IMR-90 (cell line): ENCODE data around the gene ASPHD2. TPM values are rescaled to one million over a fixed set of nuclear protein-coding genes. Genes with fewer than 3 reads are reported as not detected.

Experiments
- ATAC-seq: fragments of 200-7000 bp; cut with Tn5 transposase; 2 replicates; pipeline ENCODE4 v1.9.1; 2020; ENCODE audit warnings: low read depth, mild to moderate bottlenecking, moderate library complexity
- BruUV-seq: library from RNA; stranded (reverse); fragments of 400-500 nt; replicated peaks from 2 replicates; lab custom pipeline; 2021; lab: Mats Ljungman, UMichigan
- CTCF ChIA-PET: fragments of 300-600 bp; formaldehyde crosslinking; extraction: SDS; loops from one replicate; lab custom pipeline; 2021; ENCODE audit warnings: antibody characterized with exemption; lab: Yijun Ruan, JAX
- POLR2A ChIA-PET: fragments of 300-600 bp; sonication (Branson Sonifier 250); formaldehyde crosslinking; loops from one replicate; lab custom pipeline; 2022; ENCODE audit warnings: antibody characterized with exemption; ENCODE audit not compliant: unreplicated experiment; lab: Charles Lee
- DNase-seq: peaks from one replicate; pipeline ENCODE4 v3.0.0; 2013
- H2AFZ ChIP-seq: replicated peaks from 2 replicates; pipeline ENCODE3; 2013; ENCODE audit warnings: low read length, mild to moderate bottlenecking; ENCODE audit not compliant: poor library complexity
- H2AK5ac ChIP-seq: 2 replicates; pipeline ENCODE4 v1.6.1; 2013; ENCODE audit warnings: low read depth, low read length, inconsistent platforms
- H2AK9ac ChIP-seq: replicated peaks from 2 replicates; pipeline ENCODE3; 2013; ENCODE audit warnings: mild to moderate bottlenecking, low read depth, low read length, moderate library complexity; ENCODE audit not compliant: poor library complexity
- H2BK120ac ChIP-seq: 2 replicates; pipeline ENCODE4 v1.6.1; 2013; ENCODE audit warnings: low read depth, low read length, inconsistent platforms
- H2BK15ac ChIP-seq: 3 replicates; pipeline ENCODE4 v1.6.1; 2013; ENCODE audit warnings: low read depth, low read length, inconsistent platforms
- H2BK20ac ChIP-seq: 2 replicates; pipeline ENCODE4 v1.6.1; 2013; ENCODE audit warnings: low read depth, mild to moderate bottlenecking, inconsistent platforms, low read length, moderate library complexity
- H2BK5ac ChIP-seq: 2 replicates; pipeline ENCODE4 v1.6.1; 2013; ENCODE audit warnings: mild to moderate bottlenecking, low read depth, low read length, inconsistent platforms; ENCODE audit not compliant: poor library complexity, severe bottlenecking
- H3K14ac ChIP-seq: replicated peaks from 2 replicates; pipeline ENCODE4 v1.6.1; 2013; ENCODE audit warnings: low read depth, low read length, inconsistent platforms
- H3K18ac ChIP-seq: 2 replicates; pipeline ENCODE4 v1.6.1; 2013; ENCODE audit warnings: low read depth, low read length, control low read depth
- H3K23ac ChIP-seq: 2 replicates; pipeline ENCODE4 v1.6.1; 2013; ENCODE audit warnings: low read depth, low read length, inconsistent platforms
- H3K27ac ChIP-seq: 2 replicates; pipeline ENCODE4 v1.5.1; 2013; ENCODE audit warnings: mild to moderate bottlenecking, control low read depth, low read length; ENCODE audit not compliant: insufficient read depth
- H3K27me3 ChIP-seq: 2 replicates; pipeline ENCODE4 v1.6.1; 2013; ENCODE audit warnings: low read length; ENCODE audit not compliant: control insufficient read depth, insufficient read depth
- H3K36me3 ChIP-seq: 2 replicates; pipeline ENCODE4 v1.6.1; 2013; ENCODE audit warnings: low read length, mixed read lengths; ENCODE audit not compliant: control insufficient read depth, insufficient read depth
- H3K4ac ChIP-seq: 2 replicates; pipeline ENCODE4 v1.6.1; 2013; ENCODE audit warnings: low read depth, low read length, inconsistent platforms
- H3K4me1 ChIP-seq: 2 replicates; pipeline ENCODE4 v1.6.1; 2013; ENCODE audit warnings: low read length, mixed read lengths; ENCODE audit not compliant: control insufficient read depth, insufficient read depth
- H3K4me2 ChIP-seq: 2 replicates; pipeline ENCODE4 v1.6.1; 2013; ENCODE audit warnings: low read depth, mild to moderate bottlenecking, control low read depth, low read length, moderate library complexity
- H3K4me3 ChIP-seq: 2 replicates; pipeline ENCODE4 v1.5.1; 2013; ENCODE audit warnings: low read depth, mild to moderate bottlenecking, control low read depth, low read length, moderate library complexity; ENCODE audit not compliant: insufficient read depth
- H3K56ac ChIP-seq: 2 replicates; pipeline ENCODE4 v1.6.1; 2013; ENCODE audit warnings: low read length, inconsistent platforms; ENCODE audit not compliant: insufficient read depth; ENCODE audit errors: extremely low read depth
- H3K79me1 ChIP-seq, 2 experiments: 2 replicates each; pipeline ENCODE4 v1.6.1; 2013; ENCODE audit warnings: low read length in 2 of 2, inconsistent platforms in 1 of 2, low read depth in 1 of 2
- H3K9ac ChIP-seq: 2 replicates; pipeline ENCODE4 v1.6.1; 2013; ENCODE audit warnings: low read depth, low read length, control low read depth
- H3K9me1 ChIP-seq: 2 replicates; pipeline ENCODE4 v1.6.1; 2013; ENCODE audit warnings: low read length, inconsistent platforms; ENCODE audit not compliant: insufficient read depth
- H3K9me3 ChIP-seq: 2 replicates; pipeline ENCODE4 v1.6.1; 2013; ENCODE audit warnings: low read length; ENCODE audit not compliant: control insufficient read depth, insufficient read depth
- H4K20me1 ChIP-seq: 2 replicates; pipeline ENCODE4 v1.6.1; 2013; ENCODE audit warnings: low read length, inconsistent platforms; ENCODE audit not compliant: insufficient read depth
- H4K5ac ChIP-seq: 2 replicates; pipeline ENCODE4 v1.6.1; 2013; ENCODE audit warnings: mild to moderate bottlenecking, low read depth, low read length, control low read depth
- H4K8ac ChIP-seq, 2 experiments: 2 replicates each; pipeline ENCODE4 v1.6.1; 2013; ENCODE audit warnings: low read depth in 2 of 2, low read length in 2 of 2, control low read depth in 1 of 2, inconsistent platforms in 1 of 2
- H4K91ac ChIP-seq: 2 replicates; pipeline ENCODE4 v1.6.1; 2013; ENCODE audit warnings: low read depth, low read length, inconsistent platforms; ENCODE audit not compliant: insufficient read depth
- NFE2L2 ChIP-seq: fragments of 150-350 bp; IDR thresholded peaks from 2 replicates; pipeline ENCODE4 v1.6.1; 2016; ENCODE audit warnings: low read depth, mild to moderate bottlenecking, low read length
- WGBS, 2 experiments: methylation state at CpG; one replicate each; pipeline versions ENCODE4 v1.1.5 to v1.1.7; 2013; ENCODE audit warnings: missing lambda C conversion rate in 2 of 2; ENCODE audit not compliant: insufficient read length in 1 of 2; ENCODE audit errors: extremely low coverage in 2 of 2; 5-methylcytosine and 5-hydroxymethylcytosine counted together
- dilution Hi-C: fragments of 300-500 bp; cut with HindIII; formaldehyde crosslinking; loops from one replicate; pipeline ENCODE4 v1.14.3; 2018; ENCODE audit warnings: low sequenced_read_pairs; ENCODE audit not compliant: unreplicated experiment
- in situ Hi-C: fragments of 300-500 bp; cut with MboI; formaldehyde crosslinking; loops from 3 replicates; pipeline ENCODE4 v1.14.3; 2019; ENCODE audit warnings: low sequenced_read_pairs, inconsistent platforms, mixed read lengths
- intact Hi-C: fragments of 100-400 bp; cut with micrococcal nuclease; formaldehyde crosslinking; loops from 2 replicates; pipeline ENCODE4 v1.10.0; 2022
- polyA plus RNA-seq, 3 experiments: library from polyadenylated mRNA; depleted of rRNA; stranded (reverse); fragments of >200 nt; gene quantifications; 2 replicates each; pipeline ENCODE4 v1.2.3, GENCODE V29; 2012; ENCODE audit warnings: low replicate concordance in 1 of 3
- total RNA-seq: library from RNA; depleted of rRNA; stranded (reverse); fragments of >200 nt; gene quantifications from 2 replicates; pipeline ENCODE4 v1.2.3, GENCODE V29; 2012
- TF ChIP-seq, protein P1 (sequence below): conservative IDR thresholded peaks from 2 replicates; pipeline ENCODE4 v1.5.1; 2012; ENCODE audit warnings: mild to moderate bottlenecking, low read depth, low read length, improper control_type of control experiment

The ASPHD2 gene
- total and polyA plus RNA-seq, 2 of the 4 experiments (the other 2 are of a cell fraction) = 1.3 to 1.4 TPM

GRCh38 chr22:26410386-26410785 lies 18.7 kb upstream of the ASPHD2 start:
- dilution Hi-C loops = no loop called here

More at GRCh38 chr22:26410386-26410785, 18.7 kb upstream of the ASPHD2 start:
- Histone ChIP-seq H3K9ac (no peak overlapping the region), H2AK5ac (no peak overlapping the region), H2BK120ac (no peak overlapping the region), H3K4me2 (no peak overlapping the region), H3K18ac (no peak overlapping the region), H2AK9ac (no peak overlapping the region), H4K91ac (no peak overlapping the region), H3K14ac (no peak overlapping the region), H2BK20ac (no peak overlapping the region), H3K4me3 (no peak overlapping the region), H3K36me3 (no peaks in the 10 kb centered on the region), H3K79me1 (no peaks in the 10 kb centered on the region), H3K4me1 (no peaks in the 10 kb centered on the region), H3K23ac (no peak overlapping the region), H3K9me1 (no peaks in the 10 kb centered on the region), H3K4ac (no peak overlapping the region), H2AFZ (no peak overlapping the region), H4K20me1 (no peaks in the 10 kb centered on the region), H3K9me3 (no peaks in the 10 kb centered on the region), H2BK15ac (no peak overlapping the region), H2BK5ac (no peak overlapping the region), H3K27me3 (peaks cover 30% of the 10 kb centered on the region), H4K8ac (no peak overlapping the region), H3K56ac (no peak overlapping the region), H3K27ac (no peak overlapping the region), H4K5ac (no peak overlapping the region)
- ATAC-seq (no peak), DNase-seq (no peak)
- 43% methylated on average over 1 of the region's 5 CpGs; no CpG with 5 or more reads in 1 of the 2 experiments for WGBS, 2 experiments
- no TSS peak for BruUV-seq
- intact Hi-C loops = no loop called here
- in situ Hi-C loops = no loop called here
- TF ChIP-seq NFE2L2 = no peak
- TF ChIP-seq, protein P1, sequence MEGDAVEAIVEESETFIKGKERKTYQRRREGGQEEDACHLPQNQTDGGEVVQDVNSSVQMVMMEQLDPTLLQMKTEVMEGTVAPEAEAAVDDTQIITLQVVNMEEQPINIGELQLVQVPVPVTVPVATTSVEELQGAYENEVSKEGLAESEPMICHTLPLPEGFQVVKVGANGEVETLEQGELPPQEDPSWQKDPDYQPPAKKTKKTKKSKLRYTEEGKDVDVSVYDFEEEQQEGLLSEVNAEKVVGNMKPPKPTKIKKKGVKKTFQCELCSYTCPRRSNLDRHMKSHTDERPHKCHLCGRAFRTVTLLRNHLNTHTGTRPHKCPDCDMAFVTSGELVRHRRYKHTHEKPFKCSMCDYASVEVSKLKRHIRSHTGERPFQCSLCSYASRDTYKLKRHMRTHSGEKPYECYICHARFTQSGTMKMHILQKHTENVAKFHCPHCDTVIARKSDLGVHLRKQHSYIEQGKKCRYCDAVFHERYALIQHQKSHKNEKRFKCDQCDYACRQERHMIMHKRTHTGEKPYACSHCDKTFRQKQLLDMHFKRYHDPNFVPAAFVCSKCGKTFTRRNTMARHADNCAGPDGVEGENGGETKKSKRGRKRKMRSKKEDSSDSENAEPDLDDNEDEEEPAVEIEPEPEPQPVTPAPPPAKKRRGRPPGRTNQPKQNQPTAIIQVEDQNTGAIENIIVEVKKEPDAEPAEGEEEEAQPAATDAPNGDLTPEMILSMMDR = no peak
- ChIA-PET POLR2A (no interaction called here), CTCF (interaction anchor here (0.6 kb wide), 1 partner anchor 46 kb away, joined by 5 read pairs; no protein-coding TSS in a partner anchor)
